Endothelial cell of umbilical vein (primary cell): ENCODE results near the gene PYCR2. TPM values are rescaled to one million over a fixed set of nuclear protein-coding genes. Genes with fewer than 3 reads are reported as not detected.

Experiments
- BruUV-seq: library from RNA; stranded (reverse); fragments of 400-500 nt; replicated peaks from 2 replicates; lab custom pipeline; 2021; lab: Mats Ljungman, UMichigan
- CTCF ChIA-PET: fragments of 300-600, 350-600 bp; sonication (Branson Sonifier 250); formaldehyde crosslinking; loops from one replicate; lab custom pipeline; 2021; ENCODE audit warnings: antibody characterized with exemption, inconsistent platforms; lab: Charles Lee
- POLR2A ChIA-PET: fragments of 300-600, 350-600 bp; sonication (Branson Sonifier 250); formaldehyde crosslinking; loops from one replicate; lab custom pipeline; 2021; ENCODE audit warnings: antibody characterized with exemption, inconsistent platforms; lab: Charles Lee
- DNase-seq: peaks from one replicate; pipeline ENCODE4 v3.0.0-alpha.2; 2011; ENCODE audit warnings: low read depth, low spot score
- FAIRE-seq: peaks from 2 replicates; lab custom pipeline; 2011; peaks lifted over from hg19 to GRCh38; lab: Jason Lieb, UNC
- H2AFZ ChIP-seq: 2 replicates; pipeline ENCODE4 v1.6.0; 2012; ENCODE audit warnings: low read depth, low read length, control low read depth, inconsistent platforms
- H3K27ac ChIP-seq: 2 replicates; pipeline ENCODE4 v1.5.1; 2011; ENCODE audit warnings: low read depth, mild to moderate bottlenecking, control low read depth, low read length, moderate library complexity; ENCODE audit not compliant: insufficient read depth
- H3K27me3 ChIP-seq, 2 experiments: 2 replicates each; pipeline versions ENCODE4 v1.6.0 to v1.6.1; 2011; ENCODE audit warnings: low read length in 2 of 2, mixed read lengths in 1 of 2; ENCODE audit not compliant: control insufficient read depth in 2 of 2, insufficient read depth in 2 of 2
- H3K36me3 ChIP-seq, 2 experiments: 2 replicates in 1 of 2; 3 replicates in 1 of 2; pipeline ENCODE4 v1.5.1; 2011; ENCODE audit warnings: low read length in 2 of 2, mild to moderate bottlenecking in 1 of 2, moderate library complexity in 1 of 2; ENCODE audit not compliant: control insufficient read depth in 2 of 2, insufficient read depth in 2 of 2; ENCODE audit errors: extremely low read depth in 1 of 2
- H3K4me1 ChIP-seq: 3 replicates; pipeline ENCODE4 v1.5.1; 2011; ENCODE audit warnings: mild to moderate bottlenecking, low read length; ENCODE audit not compliant: control insufficient read depth, insufficient read depth; ENCODE audit errors: extremely low read depth
- H3K4me2 ChIP-seq: 2 replicates; pipeline ENCODE4 v1.6.1; 2011; ENCODE audit warnings: low read length, control low read depth, mixed read lengths; ENCODE audit not compliant: insufficient read depth
- H3K4me3 ChIP-seq, 3 experiments: fragments of 200-600 bp in 1 of 3; sonication (generic), shearing (Covaris generic) in 1 of 3; replicated peaks in 1 of 3; 2 replicates each; pipeline ENCODE4 v1.5.1; 2011 to 2016; ENCODE audit warnings: control low read depth in 3 of 3, low read length in 3 of 3, mild to moderate bottlenecking in 2 of 3, inconsistent platforms in 1 of 3, low read depth in 1 of 3, moderate library complexity in 1 of 3; ENCODE audit not compliant: insufficient read depth in 1 of 3
- H3K79me2 ChIP-seq: 2 replicates; pipeline ENCODE4 v1.6.0; 2012; ENCODE audit warnings: low read length, inconsistent platforms; ENCODE audit not compliant: control insufficient read depth, insufficient read depth
- H3K9ac ChIP-seq: replicated peaks from 2 replicates; pipeline ENCODE3; 2011; ENCODE audit warnings: low read length, control low read depth; ENCODE audit not compliant: insufficient read depth; ENCODE audit errors: extremely low read depth
- H3K9me1 ChIP-seq: replicated peaks from 3 replicates; pipeline ENCODE4 v1.6.0; 2011; ENCODE audit warnings: mild to moderate bottlenecking, low read length; ENCODE audit not compliant: control insufficient read depth, insufficient read depth; ENCODE audit errors: extremely low read depth
- H3K9me3 ChIP-seq: replicated peaks from 2 replicates; pipeline ENCODE4 v1.5.1; 2012; ENCODE audit warnings: low read length, inconsistent platforms; ENCODE audit not compliant: control insufficient read depth, insufficient read depth
- H4K20me1 ChIP-seq: replicated peaks from 2 replicates; pipeline ENCODE3; 2011; ENCODE audit warnings: mild to moderate bottlenecking, low read length; ENCODE audit not compliant: control insufficient read depth, insufficient read depth; ENCODE audit errors: extremely low read depth
- CTCF ChIP-seq, 2 donors: IDR thresholded peaks; 1 replicate in 1 of 2; 2 replicates in 1 of 2; pipeline ENCODE4 v1.5.1; 2011; ENCODE audit warnings: low read length in 2 of 2, mild to moderate bottlenecking in 2 of 2, moderate library complexity in 2 of 2, control low read depth in 1 of 2, inconsistent platforms in 1 of 2, low read depth in 1 of 2; ENCODE audit not compliant: insufficient read depth in 1 of 2; ENCODE audit errors: extremely low read depth in 1 of 2
- EZH2 ChIP-seq: IDR thresholded peaks from 2 replicates; pipeline ENCODE4 v1.6.1; 2012; ENCODE audit warnings: borderline replicate concordance, low read depth, mild to moderate bottlenecking, moderate library complexity, low read length, inconsistent platforms; ENCODE audit not compliant: severe bottlenecking
- FOS ChIP-seq: IDR thresholded peaks from 2 replicates; pipeline ENCODE4 v1.6.1; 2011; ENCODE audit warnings: mild to moderate bottlenecking, low read length, moderate library complexity, borderline replicate concordance; ENCODE audit not compliant: insufficient read depth
- GATA2 ChIP-seq: IDR thresholded peaks from 2 replicates; pipeline ENCODE4 v1.7.0; 2011; ENCODE audit warnings: low read depth, mild to moderate bottlenecking, moderate library complexity, mixed read lengths, low read length; ENCODE audit not compliant: insufficient read length, insufficient read depth
- JUN ChIP-seq: IDR thresholded peaks from 2 replicates; pipeline ENCODE4 v1.6.1; 2011; ENCODE audit warnings: borderline replicate concordance, low read depth; ENCODE audit not compliant: insufficient read length, insufficient read depth
- MAX ChIP-seq: IDR thresholded peaks from 2 replicates; pipeline ENCODE4 v1.6.1; 2011; ENCODE audit not compliant: insufficient read depth, insufficient read length
- MYC ChIP-seq: IDR thresholded peaks from one replicate; pipeline ENCODE4 v1.6.1; 2011; ENCODE audit warnings: mild to moderate bottlenecking, low read depth, low read length
- POLR2A ChIP-seq: IDR thresholded peaks from 2 replicates; pipeline ENCODE4 v1.6.1; 2012; ENCODE audit warnings: low read depth, mild to moderate bottlenecking, control low read depth, low read length
- POLR2AphosphoS5 ChIP-seq: IDR thresholded peaks from 2 replicates; pipeline ENCODE4 v1.6.1; 2012; ENCODE audit warnings: low read depth, mild to moderate bottlenecking, control low read depth, low read length, moderate library complexity; ENCODE audit not compliant: insufficient read depth
- dilution Hi-C: fragments of 300-500 bp; cut with MboI; formaldehyde crosslinking; loops from one replicate; pipeline ENCODE4 v1.15.0; 2019; ENCODE audit warnings: low sequenced_read_pairs; ENCODE audit not compliant: extremely low pct_ligation_motif_present
- intact Hi-C: fragments of 100-400 bp; cut with micrococcal nuclease; formaldehyde crosslinking; loops from one replicate; pipeline ENCODE4 v1.10.0; 2022
- polyA plus RNA-seq, 4 experiments: library from polyadenylated mRNA; depleted of rRNA in 3 of 4; stranded (reverse) in 3 of 4; unstranded in 1 of 4; fragments of >200 nt; gene quantifications; 2 replicates each; pipeline versions ENCODE4 v1.2.1 to v1.2.3, GENCODE V29; 2011 to 2012; ENCODE audit warnings: missing spikeins in 1 of 4
- total RNA-seq: library from RNA; stranded (reverse); gene quantifications from 2 replicates; pipeline ENCODE4 v1.2.3, GENCODE V29; 2021

The PYCR2 gene
- total and polyA plus RNA-seq, 2 donors (not counting 3 experiments of a cell fraction or from before 2014, with no cell fraction given): 64.6 to 65.1 TPM

GRCh38 chr1:225896494-225896893 lies 27.6 kb downstream of the PYCR2 start:
- Histone ChIP-seq H3K9ac (no peak overlapping the region), H3K27me3 (no peaks in the 10 kb centered on the region), H2AFZ (no peak overlapping the region), H4K20me1 (no peaks in the 10 kb centered on the region), H3K4me3 (no peak overlapping the region), H3K9me1 (no peaks in the 10 kb centered on the region), H3K9me3 (no peaks in the 10 kb centered on the region), H3K4me1 (peaks cover 7% of the 10 kb centered on the region), H3K27ac (no peak overlapping the region), H3K79me2 (no peaks in the 10 kb centered on the region), H3K4me2 (no peak overlapping the region), H3K36me3 (no peaks in the 10 kb centered on the region)
- ChIA-PET POLR2A (no interaction called here), CTCF (no interaction called here)
- no TSS peak for BruUV-seq
- peak; percentile 37 for FAIRE-seq
- intact Hi-C loops (no loop called here), dilution Hi-C loops (no loop called here)
- TF ChIP-seq GATA2 (no peak), MAX (no peak), POLR2A (no peak), MYC (no peak), FOS (no peak), POLR2AphosphoS5 (no peak), EZH2 (no peak), CTCF (IDR thresholded peaks at IDR 0.05; ENCODE audit: extremely low read depth in 1 of 2, insufficient read depth in 1 of 2, low read depth in 1 of 2, low read length in 2 of 2) (no peak), JUN (no peak)
- DNase-seq: no peak
